Glomerular visceral epithelial cell (primary cell): ENCODE data around the gene RAD51B.

Experiments used
- DNase-seq: peaks from one replicate; pipeline ENCODE4 v3.0.0-alpha.2; 2016; ENCODE audit errors: extremely low spot score

The RAD51B gene

DNA sequence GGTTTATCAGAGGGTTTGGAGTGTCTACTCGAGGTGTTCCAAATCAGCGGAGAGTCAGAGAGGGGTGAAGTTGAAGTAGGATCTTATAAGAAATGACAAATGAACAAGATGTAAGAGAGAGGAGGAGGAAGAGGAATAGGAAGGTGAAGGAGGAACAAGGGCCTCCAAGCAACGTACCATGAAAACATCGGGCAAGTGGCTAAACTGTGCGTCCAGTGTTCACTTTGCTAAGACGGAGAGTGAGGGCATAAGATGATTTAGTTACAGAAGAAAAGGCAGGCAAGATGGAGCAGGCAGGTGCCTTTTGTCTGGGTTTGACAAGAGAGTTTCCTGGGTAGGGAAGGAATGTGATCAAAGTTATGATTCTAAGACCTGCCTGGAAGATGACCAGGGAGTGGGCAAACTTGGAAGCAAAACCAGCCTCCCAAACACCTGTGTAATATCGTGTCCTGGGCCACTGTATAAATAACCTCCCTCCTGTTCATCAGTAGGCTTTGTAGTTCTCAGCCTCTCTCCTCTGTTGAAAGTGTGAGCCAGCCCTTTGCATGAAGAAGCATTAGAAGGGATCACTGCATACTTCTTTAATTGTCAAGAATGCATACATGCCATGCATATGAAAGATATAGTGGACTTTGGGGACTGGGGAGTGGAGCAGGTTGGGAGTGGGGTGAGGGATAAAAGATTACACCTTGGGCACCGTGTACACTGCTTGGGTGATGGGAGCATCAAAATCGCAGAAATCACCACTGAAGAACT is 861.9 kb downstream of the RAD51B start:
- DNase-seq, result no peak

DNA sequence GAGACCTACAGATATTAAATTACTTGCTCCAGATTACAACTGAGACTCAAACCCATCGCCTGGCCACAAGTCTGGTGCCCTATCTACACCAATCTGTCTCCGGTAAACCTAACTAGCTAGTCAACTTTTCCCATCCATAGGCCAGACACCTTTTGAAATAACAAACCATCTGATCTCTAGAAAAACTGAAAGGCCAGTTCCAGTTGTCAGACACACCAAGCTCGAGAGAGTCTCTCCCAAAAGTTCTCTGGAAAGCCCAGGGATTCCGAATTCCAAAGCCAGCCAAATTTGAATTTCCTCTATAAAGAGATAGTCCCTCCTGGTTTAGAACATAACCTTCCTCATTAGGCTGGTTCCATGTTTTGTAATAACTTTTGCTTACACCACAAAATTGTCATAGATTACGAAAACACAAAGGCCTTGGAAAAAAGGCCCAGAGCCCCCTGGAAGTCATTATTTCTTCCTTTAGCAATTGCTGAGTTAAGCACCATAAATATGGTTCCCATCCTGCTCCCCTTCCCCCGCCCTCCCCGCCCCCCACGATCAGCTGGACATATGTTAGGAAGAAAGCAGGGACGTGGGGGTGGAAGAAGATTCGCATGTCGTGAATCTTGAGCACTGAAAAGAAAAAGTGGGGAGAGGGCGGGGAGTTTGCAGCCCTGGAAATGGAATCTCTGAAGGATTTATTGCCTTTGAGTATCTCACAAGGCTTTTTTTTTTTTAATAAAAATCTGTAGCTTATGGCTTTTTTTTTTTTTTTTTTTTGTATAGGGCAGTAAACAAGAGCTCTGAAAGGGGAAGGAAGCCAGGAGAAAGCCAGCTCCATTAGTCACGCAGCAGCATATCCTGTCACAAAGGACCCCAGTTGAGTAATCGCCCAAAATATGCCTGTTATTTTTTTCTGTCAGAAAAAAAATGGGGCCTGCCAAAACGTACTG is 862.9 kb downstream of the RAD51B start:
- peak; percentile 84 for DNase-seq

DNA sequence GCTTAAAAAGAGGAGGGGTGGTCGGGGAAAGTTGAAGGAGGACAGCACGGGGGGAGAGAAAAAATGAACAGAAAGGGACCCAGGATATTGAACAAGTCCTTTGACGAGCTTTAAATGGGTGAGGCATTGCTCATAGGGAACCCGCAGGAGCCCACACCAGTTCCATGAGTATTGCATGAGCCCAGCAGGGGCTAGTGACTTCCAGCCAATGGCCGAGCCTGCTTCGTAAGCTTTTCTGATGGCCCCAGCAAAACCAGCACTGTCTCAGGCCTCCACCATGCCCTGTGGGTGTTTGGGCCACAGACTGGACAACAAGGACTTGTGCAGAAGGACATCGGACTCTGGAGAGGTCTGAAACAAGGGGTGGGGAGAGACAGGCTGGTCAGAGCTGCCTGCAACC is 863.7 kb downstream of the RAD51B start:
- DNase-seq, result no peak

DNA sequence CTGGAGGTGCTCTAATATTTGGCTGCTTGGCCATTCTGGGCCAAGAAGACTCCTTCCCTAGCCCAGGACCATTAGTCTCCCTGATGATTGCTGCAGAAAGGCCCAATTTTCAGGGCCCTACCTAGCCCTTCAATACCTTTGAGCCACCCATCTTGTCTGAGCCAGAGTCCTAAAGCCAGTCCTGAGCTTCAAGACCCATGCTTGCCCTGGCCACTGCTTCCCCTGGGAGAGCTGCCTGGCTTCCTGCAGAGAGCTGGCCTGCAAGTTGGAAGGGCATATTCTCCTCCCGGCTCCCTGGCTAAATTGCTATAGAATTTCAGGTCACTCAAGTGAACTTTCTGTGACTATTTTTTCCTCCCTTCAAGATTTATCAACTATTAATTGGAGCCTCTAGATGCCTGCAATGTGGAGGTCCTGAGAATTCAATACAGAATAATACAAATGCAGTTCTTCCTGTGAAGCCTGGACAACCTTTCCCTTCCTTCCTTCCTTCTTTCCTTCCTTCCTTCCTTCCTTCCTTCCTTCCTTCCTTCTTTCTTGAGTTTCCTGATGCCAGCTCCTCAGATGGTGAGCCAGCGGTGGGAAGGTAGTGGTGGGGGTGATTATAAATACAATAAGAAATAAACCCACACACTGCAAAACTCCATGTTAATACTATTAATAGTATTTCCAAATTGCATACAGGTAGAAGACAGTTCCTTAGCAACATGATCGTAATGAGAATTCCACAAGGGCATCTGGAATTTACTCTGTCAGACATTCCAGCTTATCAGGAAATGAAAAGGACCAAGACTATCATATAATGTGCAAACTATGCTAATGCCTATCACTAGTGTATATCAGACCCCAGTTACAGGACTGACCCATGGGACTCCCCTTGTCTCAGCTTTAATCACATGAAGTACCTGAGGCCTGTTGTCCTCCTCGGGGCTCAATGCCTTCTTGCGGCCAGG is 865.2 kb downstream of the RAD51B start:
- no peak for DNase-seq

DNA sequence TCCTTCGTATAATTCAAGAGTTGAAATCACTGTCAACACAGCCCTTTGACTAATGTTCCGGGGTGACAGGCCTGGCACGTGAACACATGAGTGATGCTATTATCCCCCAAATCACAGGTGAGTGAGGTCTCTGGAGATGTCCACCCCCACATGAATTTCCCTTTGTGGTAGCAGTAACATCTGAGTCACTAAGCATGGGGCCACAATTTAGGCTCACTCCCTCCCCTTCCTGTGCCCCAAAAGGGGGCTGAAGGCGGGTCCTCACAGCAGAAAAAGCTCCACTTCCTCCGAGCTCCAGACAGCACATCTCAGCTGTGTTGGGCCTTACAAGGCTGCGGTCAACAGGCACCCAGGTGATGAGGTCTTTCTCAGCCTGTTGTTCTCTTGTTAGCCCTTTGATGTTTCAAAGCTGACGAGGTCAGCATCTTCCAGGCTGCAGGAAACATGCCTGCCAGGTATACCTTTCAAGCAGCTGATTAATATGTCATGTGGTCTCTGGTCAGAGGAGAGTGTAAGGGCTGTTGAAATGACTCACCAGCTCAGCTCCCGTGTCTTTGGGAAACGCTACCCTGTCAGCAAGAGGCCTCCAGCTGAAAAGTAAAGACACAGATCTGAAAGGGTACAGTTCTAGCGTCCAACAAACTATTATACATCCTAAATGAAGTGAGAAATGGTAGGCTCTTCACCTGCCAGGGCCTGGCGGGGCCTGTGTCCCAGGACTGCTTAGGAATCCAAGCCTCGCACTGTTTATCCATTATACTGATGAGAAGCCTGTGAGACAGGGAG is 866.0 kb downstream of the RAD51B start:
- peak; percentile 88 for DNase-seq

DNA sequence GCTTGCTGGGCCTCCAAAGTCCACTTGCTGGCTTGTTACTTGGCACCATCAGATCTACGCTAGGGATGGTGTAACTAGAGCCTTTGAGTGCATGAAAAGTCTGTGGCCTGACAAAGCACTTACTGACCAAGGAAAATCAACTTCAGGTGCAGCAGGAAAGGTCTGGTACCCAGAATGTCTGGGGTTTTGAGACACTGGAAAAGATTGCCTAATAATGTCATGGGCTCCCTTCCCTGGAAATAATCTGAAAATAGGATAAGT is 866.6 kb downstream of the RAD51B start:
- no peak for DNase-seq

DNA sequence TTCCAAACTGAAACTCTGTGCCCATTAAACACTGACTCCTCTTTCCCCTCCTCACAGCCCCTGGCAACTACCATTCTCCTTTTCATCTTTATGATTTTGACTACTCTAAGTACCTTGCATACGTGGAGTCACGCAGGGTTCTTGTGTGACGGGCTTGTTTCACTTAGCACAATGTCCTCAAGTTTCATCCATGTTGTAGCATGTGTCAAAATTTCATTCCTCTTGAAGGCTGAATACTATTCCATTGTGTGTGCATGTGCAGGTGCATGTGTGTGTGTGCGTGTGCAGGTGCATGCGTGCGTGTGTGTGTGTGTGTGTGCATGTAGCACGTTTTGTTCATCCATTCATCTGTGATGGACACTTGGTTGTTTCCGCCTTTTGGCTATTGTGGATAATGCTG is 867.1 kb downstream of the RAD51B start:
- no peak for DNase-seq

DNA sequence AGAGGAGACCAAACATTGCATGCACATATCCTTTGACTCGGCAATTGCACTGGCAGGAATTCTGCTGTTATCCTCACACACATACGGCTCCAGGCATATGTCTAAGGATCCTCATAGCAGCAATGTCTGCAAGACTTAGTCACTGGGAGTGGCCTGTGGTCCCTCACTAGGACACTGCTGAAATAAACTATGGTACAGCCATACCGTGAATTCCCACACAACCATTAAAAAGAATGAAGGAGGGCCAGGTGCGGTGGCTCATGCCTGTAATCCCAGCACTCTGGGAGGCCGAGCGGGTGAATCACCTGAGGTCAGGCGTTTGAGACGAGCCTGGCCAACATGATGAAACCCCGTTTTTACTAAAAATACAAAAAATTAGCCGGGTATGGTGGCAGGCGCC is 868.2 kb downstream of the RAD51B start:
- peak; percentile 96 for DNase-seq

DNA sequence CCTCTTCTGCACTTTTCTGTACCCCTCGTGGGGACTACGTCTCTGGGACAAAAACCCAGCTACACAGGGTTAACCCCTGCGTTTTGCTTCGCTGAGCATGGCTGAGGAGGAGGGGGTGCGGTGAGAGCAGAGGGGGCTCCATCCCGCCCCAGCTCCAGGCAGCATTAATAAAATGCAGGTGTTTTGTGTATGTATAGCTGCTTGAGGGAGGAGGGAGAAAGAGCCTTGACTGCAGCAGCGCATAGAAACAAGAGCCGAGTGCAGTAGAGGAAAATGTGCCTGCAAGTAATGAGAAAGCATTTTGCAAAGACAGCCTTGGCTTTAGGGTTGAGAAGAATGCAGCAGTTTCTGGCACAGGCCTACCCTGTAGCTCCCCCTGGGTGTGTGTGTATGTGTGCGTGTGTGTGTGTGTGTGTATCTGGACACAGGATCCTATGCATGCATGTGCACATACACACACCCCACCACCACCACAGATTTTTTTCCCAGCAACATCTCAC is 869.3 kb downstream of the RAD51B start:
- DNase-seq, result peak; percentile 56

DNA sequence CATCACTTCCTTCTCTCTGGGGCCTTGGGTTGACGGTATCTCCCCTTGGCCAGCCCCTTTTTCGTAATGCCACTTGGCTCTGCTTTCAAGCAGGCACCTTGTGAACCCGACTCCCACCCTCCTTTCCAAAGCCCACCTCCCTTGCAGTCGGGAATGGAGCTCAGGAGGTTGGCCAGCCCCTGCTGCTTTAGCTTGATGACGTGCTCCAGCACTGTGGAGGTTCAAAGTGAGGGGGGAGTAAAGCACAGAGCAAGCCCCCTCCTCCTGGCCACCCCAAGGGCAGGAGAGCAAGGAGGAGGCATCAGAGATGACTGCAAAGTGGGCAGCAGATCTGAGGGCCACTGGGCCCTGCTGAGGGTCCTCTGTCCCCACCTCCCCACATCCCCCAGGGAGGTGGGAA is 869.9 kb downstream of the RAD51B start:
- DNase-seq, result no peak

DNA sequence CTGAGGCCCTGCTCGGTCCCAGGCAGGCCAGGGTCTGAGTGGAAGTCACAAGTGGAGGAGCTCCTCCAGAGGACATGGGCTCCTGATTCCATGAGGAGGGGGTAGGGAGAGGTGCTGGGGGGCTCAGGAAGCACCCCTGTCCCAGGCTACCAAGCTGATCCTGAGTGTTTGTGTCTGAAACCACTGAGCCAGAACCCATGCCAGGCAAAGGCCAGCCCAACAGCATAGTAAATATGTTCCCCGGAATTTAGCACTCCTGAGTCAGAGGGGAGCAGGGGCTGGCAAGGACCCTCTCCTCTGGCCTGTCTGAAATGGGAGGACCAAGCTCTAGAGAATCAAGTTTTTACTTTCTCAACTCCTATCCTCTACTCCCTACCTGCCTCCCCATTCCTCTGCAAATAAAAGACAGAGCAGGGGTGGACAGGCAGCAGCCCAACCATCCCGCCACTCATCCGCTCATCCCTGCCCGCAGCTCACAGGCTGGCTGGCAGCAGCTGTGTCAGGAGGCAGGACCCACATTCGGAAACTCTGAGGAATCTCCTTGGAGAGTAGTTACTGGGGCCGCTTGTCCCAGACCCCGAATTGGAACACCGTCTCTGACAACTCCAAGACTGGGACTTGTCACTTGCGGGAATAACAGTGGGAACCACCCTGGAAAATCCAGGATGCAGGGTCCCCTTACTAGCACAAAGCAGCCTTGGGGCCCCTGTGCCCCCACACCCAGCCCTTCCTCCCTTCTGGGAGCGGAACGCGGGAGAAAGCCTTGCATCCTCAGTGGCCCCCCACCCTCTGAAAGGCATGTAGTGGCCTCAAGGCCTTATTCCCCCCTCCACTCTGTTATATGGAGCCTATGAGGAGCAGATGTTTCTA is 870.7 kb downstream of the RAD51B start:
- peak; percentile 54 for DNase-seq

DNA sequence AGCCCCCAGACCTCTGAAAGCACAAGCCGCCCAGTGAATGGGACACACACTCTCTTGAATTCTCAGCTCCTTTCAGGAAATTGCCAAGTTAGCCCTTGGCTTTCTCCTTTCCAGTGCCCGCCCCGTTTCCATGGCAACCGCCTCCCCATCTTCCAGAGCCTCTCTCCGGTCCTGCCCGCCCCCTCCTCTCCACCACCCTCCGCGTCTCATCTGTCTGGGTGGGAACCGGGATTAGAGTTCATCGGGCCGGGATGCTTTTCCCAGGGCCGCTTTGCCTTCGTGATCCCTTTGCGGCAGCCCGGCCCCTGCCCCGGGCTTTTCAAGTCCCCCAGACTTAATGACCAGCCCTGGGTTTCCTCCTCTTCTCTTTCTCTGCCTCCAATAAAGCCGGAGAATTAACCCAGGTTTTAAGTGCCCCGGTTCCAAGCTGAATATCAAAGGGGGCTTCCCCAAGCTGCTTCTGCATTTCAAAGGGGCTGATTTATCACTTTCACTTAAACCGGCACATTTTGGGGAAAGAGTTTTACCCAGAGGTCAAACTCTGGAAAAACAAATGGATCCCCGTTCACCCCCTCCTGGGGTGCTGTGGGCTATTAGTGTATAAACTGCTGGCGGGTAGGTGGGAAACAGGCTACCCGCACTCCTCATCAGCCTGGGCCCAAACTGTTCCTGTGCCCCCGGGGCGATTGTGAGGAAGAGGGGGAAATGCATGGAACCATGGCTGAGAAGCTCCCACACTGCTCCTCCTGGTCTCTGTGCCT is 871.6 kb downstream of the RAD51B start:
- DNase-seq, result no peak

DNA sequence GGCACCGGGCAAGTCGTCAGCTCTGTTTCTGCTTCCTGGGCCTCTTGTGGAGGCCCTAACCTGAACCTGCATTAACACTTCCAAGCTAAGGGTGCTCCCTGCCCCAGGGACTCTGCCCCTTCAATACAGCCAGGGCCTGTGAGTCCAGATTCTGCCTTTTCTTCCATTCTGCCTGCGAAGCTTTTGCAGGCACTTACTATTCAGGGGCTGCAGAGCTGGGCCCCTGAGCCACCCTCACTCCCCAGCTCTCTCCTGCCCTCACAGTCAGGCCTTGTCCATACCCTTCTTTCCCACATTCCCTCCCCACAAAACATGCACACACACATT is 872.2 kb downstream of the RAD51B start:
- no peak for DNase-seq

DNA sequence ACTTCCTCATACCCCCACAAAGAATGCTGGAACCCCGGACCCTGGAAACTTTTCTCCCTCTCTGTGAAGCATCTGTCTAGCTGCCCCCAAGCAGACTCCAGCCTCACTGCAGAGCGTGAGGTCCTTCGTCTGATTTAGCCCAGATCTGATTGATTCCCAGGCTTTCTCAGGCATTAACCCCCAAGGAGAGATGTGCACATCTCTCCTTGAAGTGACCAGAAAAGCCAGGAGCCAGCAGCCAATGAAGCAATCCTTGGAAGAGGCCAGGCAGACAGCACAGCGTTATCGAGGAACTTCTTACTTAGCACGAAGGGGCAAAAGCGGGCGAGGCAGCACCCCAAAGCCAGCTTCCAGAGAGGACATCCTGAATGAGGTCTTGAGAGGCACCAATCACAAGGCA is 872.6 kb downstream of the RAD51B start:
- no peak for DNase-seq

DNA sequence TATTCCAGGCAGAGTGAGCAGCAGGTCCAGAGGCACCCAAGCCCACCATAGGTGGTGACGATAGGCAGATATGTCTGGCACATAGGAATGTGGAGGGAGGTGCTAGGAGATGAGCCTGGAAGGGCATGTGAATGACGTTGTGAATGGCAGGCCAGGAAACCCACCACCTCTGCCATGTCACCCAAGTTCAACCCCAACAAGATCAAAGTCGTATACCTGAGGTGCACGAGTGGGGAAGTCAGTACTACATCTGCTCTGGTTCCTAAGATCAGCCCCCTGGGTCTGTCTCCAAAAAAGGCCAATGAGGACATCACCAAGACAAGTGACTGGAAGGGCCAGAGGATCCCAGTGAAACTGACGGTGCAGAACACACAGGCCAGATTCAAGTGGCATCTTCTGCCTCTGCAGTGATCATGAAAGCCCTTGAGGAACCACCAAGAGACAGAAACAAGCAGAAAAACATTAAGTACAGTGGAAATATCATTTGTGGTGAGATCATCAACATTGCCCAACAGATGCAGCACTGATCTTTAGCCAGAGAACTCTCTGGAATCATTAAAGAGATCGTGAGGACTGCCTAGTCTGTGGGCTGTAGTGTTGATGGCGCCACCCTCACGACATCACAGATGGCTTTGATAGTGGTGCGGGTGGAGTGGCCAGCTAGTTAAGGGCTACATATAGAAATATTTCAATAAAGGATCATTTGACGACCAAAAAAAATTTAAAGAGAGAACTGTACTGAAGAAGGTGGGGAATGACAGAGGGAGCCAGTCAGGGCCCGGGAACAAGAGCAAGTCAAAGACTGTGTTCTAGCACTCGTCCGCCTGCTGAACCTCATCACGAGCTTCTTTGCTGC is 873.6 kb downstream of the RAD51B start:
- DNase-seq, result peak; percentile 55

DNA sequence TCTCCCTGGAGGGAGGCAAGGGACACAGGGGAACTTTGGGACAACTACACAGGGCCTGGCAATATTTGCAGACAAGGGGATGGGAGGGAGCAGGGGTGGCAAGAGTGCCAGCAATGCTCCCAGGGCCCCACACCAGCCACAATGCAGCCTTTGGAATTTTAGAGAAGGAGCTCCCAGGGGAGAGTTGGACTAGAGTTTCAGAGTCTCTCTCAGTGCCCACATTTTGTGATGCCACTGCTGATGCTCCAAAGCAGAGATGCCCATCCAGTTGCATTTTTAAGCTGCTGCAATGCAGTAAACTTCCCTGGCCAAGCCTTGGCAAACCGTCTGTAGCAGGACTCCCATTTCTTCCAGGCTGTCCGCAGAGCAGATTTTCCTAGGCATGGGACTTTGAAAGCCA is 874.3 kb downstream of the RAD51B start:
- DNase-seq, result no peak

DNA sequence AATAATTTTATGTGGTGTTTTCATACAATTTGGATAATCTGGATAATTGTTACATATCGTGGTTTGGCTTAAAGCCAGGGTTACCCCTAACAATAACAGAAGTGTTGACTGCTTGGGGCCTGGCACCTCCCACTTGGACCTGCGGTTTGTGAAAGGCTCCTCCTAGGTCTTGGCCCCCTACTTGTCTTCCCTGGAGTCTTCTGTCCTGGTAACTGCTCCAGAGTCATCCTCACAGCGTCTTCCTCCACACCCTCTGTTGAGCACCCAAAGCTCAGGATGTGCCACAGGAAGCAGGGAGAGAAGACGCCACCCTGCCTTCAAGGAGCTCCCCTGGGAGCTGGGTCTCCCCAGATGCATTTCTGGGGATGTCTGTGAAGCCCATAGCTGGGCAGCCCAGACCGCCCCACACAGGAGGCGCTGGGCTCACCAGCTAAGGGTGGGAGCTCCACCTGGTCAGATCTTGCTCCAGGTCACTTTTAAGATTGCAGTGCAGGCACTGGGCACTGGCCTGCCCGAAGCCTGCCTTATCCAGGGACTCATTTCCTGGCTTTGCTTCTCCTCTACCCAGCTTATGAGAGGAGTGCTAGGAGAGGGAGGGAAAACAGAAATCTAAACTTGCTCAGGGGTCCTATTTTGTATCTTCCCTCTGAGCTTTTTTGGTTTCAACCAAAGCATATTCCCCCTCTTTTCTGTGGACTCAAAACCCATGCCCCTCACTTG is 875.1 kb downstream of the RAD51B start:
- DNase-seq, result peak; percentile 67

DNA sequence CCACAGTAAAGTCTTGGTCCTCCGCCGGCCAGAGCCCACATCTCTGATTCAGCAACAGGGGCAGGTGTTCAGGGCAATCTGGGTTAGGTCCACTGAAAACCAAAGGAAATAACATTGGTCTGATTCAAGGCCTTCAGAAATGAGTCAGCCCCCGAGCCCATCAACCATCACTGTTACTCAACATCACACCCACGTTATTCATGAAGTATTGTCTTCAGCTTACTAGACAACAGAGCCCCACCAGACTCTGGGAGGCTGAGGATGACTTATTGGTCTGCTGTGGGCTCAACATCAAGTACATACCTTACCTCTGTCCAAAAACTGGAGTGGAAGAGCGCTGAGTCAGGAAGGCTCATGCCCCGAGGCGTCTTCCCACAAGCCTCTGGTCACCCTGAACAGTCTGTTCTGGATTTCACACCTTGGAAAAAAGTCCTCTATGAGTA is 875.8 kb downstream of the RAD51B start:
- peak; percentile 99 for DNase-seq
